Progenitor cell of endocrine pancreas (in vitro differentiated cells): ENCODE data around the gene ENTHD1. TPM values are rescaled to one million over a fixed set of nuclear protein-coding genes. Genes with fewer than 3 reads are reported as not detected.

Source experiments
- DNase-seq: peaks from one replicate; pipeline ENCODE4 v3.0.0; 2021; ENCODE audit warnings: low spot score; ENCODE audit not compliant: unreplicated experiment
- H3K27ac Mint-ChIP-seq: 2 replicates; pipeline ENCODE4 v1.8.0; 2021; ENCODE audit warnings: mild to moderate bottlenecking, moderate library complexity, mixed read lengths
- H3K27me3 Mint-ChIP-seq: 2 replicates; pipeline ENCODE4 v1.8.0; 2021; ENCODE audit warnings: mixed read lengths
- H3K36me3 Mint-ChIP-seq: 2 replicates; pipeline ENCODE4 v1.8.0; 2022; ENCODE audit warnings: mixed read lengths; ENCODE audit not compliant: insufficient read depth
- H3K4me1 Mint-ChIP-seq: 2 replicates; pipeline ENCODE4 v1.8.0; 2021; ENCODE audit warnings: low read depth, mixed read lengths
- H3K4me3 Mint-ChIP-seq: 2 replicates; pipeline ENCODE4 v1.8.0; 2021; ENCODE audit warnings: low read depth, mild to moderate bottlenecking, moderate library complexity, mixed read lengths
- H3K9me3 Mint-ChIP-seq: 2 replicates; pipeline ENCODE4 v1.8.0; 2021; ENCODE audit warnings: low read depth, mixed read lengths
- CTCF ChIP-seq: fragments of 200-600 bp; sonication (generic); IDR thresholded peaks from one replicate; pipeline ENCODE4 v1.5.0; 2021; ENCODE audit warnings: antibody characterized with exemption, mild to moderate bottlenecking; ENCODE audit not compliant: unreplicated experiment
- total RNA-seq: library from RNA; stranded (reverse); gene quantifications from 2 replicates; pipeline ENCODE4 v1.2.1, GENCODE V29; 2021

The ENTHD1 gene
- total RNA-seq, 1 donor from 2014 or later: not detected

- Mint-ChIP-seq H3K27ac (no peak overlapping the region), H3K27me3 (peaks cover 12% of the 10 kb centered on the region), H3K4me3 (no peak overlapping the region), H3K9me3 (no peaks in the 10 kb centered on the region), H3K4me1 (peaks cover 19% of the 10 kb centered on the region), H3K36me3 (no peaks in the 10 kb centered on the region)
- DNase-seq: no peak
- TF ChIP-seq CTCF: no peak
Observed at GRCh38 chr22:39718921-39719475, 174.6 kb downstream of the ENTHD1 start.

GRCh38 chr22:39718206-39718605, 175.4 kb downstream of the ENTHD1 start:
- Mint-ChIP-seq H3K36me3 (no peaks in the 10 kb centered on the region), H3K27ac (no peak overlapping the region), H3K4me1 (peaks cover 22% of the 10 kb centered on the region), H3K4me3 (no peak overlapping the region), H3K9me3 (no peaks in the 10 kb centered on the region), H3K27me3 (peaks cover 10% of the 10 kb centered on the region)
- no peak for DNase-seq
- no peak for TF ChIP-seq CTCF

GRCh38 chr22:39717099-39717498, 176.5 kb downstream of the ENTHD1 start:
- Mint-ChIP-seq H3K9me3 (no peaks in the 10 kb centered on the region), H3K27me3 (peaks cover 10% of the 10 kb centered on the region), H3K4me1 (peaks cover 27% of the 10 kb centered on the region), H3K36me3 (no peaks in the 10 kb centered on the region), H3K4me3 (no peak overlapping the region), H3K27ac (no peak overlapping the region)
- no peak for TF ChIP-seq CTCF
- DNase-seq: no peak

- Mint-ChIP-seq H3K27me3 (peaks cover 10% of the 10 kb centered on the region), H3K9me3 (no peaks in the 10 kb centered on the region), H3K27ac (no peak overlapping the region), H3K36me3 (no peaks in the 10 kb centered on the region), H3K4me3 (no peak overlapping the region), H3K4me1 (peaks cover 27% of the 10 kb centered on the region)
- no peak for DNase-seq
- TF ChIP-seq CTCF: no peak
Observed at GRCh38 chr22:39716534-39716933, 177.0 kb downstream of the ENTHD1 start.

DNA sequence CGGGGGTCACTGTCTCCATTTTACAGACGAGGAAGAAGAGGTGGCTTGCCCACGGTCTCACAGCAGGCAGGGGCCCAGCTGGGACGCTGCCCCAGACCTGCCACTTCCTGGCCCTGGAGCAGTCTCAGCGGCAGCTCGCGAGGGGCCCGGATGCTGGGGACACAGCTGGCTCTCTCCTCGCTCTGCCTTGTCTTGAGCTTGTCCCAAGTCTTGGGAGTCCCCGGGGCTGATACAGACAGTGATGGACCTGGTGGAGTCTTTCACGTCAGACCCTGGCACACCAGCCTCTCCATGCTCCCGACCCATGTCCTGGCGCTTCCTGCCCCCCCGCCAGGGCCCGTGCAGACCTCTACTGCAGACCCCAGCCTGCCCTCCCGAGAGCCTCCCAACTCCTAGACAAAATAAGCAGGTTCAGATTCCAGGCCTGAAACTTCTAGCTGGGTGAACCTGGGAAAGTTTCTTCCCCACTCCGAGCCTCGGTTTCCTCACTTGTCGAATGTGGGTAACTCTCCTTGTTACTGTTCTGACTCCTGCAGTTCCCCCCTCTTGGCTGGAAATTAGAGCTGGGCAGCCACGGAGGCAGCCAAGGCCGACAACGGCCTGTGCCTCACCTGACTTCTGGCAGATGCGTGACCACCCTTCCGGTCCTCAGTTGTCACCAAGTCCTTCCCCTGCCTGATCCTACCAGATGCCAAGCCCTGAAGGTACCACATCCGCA, 177.6 kb downstream of the ENTHD1 start:
- no peaks in the 10 kb centered on the region for H3K36me3 Mint-ChIP-seq
- peaks cover 27% of the 10 kb centered on the region for H3K4me1 Mint-ChIP-seq
- no peak for TF ChIP-seq CTCF
- H3K27me3 Mint-ChIP-seq: peaks cover 12% of the 10 kb centered on the region
- DNase-seq: no peak
- no peaks in the 10 kb centered on the region for H3K9me3 Mint-ChIP-seq
- H3K27ac Mint-ChIP-seq: no peak overlapping the region
- H3K4me3 Mint-ChIP-seq: no peak overlapping the region
